HFF-Myc (cell line): ENCODE data around the gene PTPRN2.
"Not testable (repeated sequence)": the region's sequence is repeated elsewhere in the genome, so short reads cannot be mapped to it uniquely, and the experiment has no call there.

ENCODE experiments used
- DNase-seq: peaks from one replicate; pipeline ENCODE4 v3.0.0-alpha.2; 2011; ENCODE audit warnings: low read depth; ENCODE audit errors: extremely low read depth
- H3K4me3 ChIP-seq: replicated peaks from 2 replicates; pipeline ENCODE4 v1.5.1; 2011; ENCODE audit warnings: low read depth, mild to moderate bottlenecking, control low read depth, low read length
- TF ChIP-seq, protein P1 (sequence below): IDR thresholded peaks from 2 replicates; pipeline ENCODE4 v1.5.1; 2012; ENCODE audit warnings: mild to moderate bottlenecking, low read depth, low read length, control low read depth; ENCODE audit errors: missing control alignments

The PTPRN2 gene

DNA sequence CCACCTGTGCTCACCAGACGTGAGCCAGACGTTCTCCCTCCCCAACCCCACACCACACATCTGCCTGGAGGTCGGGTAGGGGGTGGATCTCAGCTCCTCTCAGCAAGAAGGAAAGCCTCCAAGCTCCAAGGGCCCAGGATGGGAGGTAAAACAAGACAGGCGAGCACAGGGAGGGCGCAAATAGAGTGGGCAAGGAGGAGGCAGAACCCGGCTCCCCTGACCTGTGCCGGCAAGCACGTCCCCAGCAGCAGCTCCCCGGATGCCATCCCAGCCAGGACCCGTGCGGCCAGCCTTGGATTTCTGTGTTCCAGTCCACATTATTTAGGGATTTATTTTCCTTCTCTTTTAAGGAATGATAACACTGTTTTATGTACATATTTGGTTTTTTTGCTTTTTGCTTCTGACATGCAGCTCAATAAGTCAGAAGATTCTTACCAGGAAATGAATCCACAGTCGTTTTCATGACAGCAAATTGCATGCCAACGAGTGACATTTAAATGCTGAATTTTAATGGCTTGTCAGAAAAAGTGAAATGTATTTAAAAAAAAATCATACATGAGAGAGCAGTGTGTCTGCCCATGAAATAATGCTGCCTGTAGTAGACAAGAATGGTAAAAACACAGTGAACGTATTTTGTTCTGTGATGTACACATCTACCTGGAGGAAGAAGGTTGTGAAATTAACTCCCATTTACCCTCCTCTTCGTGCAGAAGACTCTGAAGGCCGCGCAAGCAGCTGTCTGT lies 276.5 kb downstream of the PTPRN2 start:
- DNase-seq: no peak
- H3K4me3 ChIP-seq: no peak overlapping the region
- TF ChIP-seq, protein P1, sequence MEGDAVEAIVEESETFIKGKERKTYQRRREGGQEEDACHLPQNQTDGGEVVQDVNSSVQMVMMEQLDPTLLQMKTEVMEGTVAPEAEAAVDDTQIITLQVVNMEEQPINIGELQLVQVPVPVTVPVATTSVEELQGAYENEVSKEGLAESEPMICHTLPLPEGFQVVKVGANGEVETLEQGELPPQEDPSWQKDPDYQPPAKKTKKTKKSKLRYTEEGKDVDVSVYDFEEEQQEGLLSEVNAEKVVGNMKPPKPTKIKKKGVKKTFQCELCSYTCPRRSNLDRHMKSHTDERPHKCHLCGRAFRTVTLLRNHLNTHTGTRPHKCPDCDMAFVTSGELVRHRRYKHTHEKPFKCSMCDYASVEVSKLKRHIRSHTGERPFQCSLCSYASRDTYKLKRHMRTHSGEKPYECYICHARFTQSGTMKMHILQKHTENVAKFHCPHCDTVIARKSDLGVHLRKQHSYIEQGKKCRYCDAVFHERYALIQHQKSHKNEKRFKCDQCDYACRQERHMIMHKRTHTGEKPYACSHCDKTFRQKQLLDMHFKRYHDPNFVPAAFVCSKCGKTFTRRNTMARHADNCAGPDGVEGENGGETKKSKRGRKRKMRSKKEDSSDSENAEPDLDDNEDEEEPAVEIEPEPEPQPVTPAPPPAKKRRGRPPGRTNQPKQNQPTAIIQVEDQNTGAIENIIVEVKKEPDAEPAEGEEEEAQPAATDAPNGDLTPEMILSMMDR: no peak

DNA sequence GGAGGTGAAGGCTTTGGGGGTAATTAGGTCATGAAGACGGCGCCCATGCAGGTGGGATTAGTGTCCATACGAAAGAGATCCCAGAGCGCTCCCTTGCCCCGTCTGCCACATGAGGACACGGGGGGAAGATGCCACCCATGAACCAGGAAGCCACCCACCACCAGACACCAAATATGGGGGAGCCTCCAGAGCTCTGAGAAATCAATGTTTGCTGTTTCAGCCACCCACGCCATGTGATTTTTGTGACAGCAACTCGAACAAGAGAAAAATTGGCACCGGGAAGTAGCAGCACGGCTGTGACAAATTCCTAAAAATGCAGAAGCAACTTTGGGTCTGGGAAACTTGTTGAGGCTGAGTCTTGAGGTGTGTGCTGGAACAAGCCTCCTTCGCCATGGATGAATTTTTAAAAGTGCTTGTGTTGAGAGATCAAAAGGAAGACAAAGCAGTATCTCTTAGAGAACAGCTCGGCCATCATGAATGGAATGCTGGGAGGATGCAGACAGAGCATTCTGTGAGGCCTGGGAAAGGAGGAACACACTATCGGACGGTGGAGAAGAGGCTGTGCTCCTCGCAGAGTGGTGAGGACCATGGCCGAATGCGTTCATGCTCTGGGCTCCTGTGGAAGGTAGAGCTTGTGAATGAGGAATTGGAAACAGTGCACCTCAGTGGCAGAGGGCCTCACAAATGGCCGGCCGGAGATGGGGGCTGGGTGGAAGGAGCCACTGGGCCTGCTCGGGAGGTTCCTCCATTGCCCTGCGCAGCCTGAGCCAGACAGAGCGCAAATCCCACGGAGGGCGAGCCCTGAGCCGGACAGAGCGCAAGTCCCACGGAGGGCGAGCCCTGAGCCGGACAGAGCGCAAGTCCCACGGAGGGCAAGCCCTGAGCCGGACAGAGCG lies 277.5 kb downstream of the PTPRN2 start:
- TF ChIP-seq, protein P1: no peak
- DNase-seq: no peak
- H3K4me3 ChIP-seq: no peak overlapping the region

DNA sequence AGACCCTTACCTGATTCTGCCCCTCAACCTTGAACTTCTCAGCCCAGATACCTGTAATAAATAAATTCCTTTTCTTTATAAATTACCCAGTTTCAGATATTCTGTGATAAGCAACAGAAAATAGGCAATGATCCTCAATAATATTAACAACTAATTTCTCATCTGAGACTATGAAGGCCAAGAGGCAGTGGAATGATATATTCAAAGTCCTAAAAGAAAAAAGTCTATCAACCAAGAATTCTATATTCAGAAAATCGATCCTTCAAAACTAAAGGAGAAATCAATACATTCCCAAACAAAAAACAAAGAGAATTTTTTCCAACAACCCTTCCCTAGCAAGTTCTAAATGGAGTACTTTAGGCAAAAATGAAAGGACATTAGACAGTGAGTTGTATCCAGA lies 279.6 kb downstream of the PTPRN2 start:
- H3K4me3 ChIP-seq: no peak overlapping the region
- TF ChIP-seq, protein P1: no peak
- no peak for DNase-seq

DNA sequence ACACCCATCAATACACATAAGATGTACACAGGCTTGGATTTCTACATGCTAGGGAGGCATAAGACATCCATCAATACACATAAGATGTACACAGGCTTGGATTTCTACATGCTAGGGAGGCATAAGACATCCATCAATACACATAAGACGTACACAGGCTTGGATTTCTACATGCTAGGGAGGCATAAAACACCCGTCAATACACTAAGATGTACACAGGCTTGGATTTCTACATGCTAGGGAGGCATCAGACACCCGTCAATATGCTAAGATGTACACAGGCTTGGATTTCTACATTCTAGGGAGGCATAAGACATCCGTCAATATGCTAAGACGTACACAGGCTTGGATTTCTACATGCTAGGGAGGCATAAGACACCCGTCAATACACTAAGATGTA lies 283.6 kb downstream of the PTPRN2 start:
- not testable (repeated sequence) for H3K4me3 ChIP-seq, DNase-seq

DNA sequence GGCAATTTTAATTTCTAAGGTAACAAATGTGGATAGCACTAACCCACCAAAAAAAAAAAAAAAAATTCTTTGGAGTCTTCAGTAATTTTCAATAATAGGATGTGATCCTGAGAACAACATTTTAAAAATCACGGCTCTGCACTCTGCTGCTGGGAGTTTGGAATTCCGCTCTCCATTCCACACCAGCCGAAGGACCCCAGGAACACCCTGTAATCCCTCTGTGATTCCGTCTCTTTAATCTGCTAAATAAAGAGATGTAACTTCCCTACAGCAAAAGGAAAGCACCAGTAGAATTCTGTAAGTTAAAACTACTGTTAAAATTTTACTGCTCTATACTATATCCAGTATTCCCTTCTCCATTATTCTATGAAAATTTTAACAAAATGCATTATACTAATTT lies 284.5 kb downstream of the PTPRN2 start:
- DNase-seq: no peak
- H3K4me3 ChIP-seq: no peak overlapping the region
- TF ChIP-seq, protein P1: no peak

DNA sequence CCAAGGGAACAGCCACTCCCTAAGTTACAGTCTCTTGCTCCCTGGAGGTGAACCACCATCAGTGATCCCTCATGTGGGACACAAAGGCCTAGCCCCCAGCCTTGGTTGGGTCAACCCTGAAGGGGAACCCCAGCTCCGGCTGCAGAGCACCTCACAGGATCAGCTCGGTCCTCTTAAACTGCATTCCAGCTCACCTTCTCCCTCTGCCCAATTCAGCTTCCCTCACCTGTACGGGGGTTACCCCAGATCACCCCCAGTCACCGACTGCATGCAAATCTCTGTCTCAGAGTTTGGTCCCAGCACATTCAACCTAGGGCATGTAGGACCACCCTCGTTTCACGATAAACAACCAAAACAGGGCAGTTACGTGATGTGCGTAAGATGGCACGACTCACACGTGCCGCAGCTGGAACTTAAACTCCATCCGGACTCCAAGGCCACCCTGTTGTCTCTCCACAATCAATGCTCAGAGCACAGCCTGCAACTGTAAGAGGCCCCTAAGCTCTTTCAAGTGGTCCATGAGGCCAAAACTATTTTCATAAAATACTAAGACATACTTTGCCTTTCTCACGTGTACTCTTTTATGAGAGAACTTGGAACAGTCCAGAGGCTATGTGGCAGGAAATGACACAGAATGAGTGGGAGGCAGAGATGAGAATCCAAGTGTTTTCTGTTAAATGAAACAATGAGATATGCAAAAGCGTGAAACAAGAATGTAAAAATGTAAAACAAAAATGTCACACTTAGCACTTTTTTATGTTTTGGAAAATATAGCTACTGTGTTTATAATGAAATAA lies 285.2 kb downstream of the PTPRN2 start:
- no peak overlapping the region for H3K4me3 ChIP-seq
- TF ChIP-seq, protein P1: no peak
- DNase-seq: no peak
